Stimulated activated naive CD8-positive, alpha-beta T cell treated with anti-CD3 and anti-CD28 coated beads, Interleukin-15, amount 100 ng/mL, for 72 hours (primary cell): Measurements from ENCODE around the gene PHF11.
"Not testable (repeated sequence)": the region's sequence is repeated elsewhere in the genome, so short reads cannot be mapped to it uniquely, and the experiment has no call there.

Source experiments
- ATAC-seq: fragments of 150-1000 bp; cut with Tn5 transposase; 2 replicates; pipeline ENCODE4 v1.10.0; 2021; ENCODE audit warnings: mild to moderate bottlenecking, moderate library complexity
- DNase-seq, 2 donors: peaks; one replicate each; pipeline ENCODE4 v3.0.0; 2021 to 2022
- H3K27ac Mint-ChIP-seq, 2 donors: one replicate each; pipeline ENCODE4 v1.8.0; 2022; ENCODE audit warnings: mild to moderate bottlenecking in 2 of 2, mixed read lengths in 2 of 2, moderate library complexity in 2 of 2
- H3K27me3 Mint-ChIP-seq: one replicate; pipeline ENCODE4 v1.8.0; 2022; ENCODE audit warnings: mixed read lengths
- H3K4me1 Mint-ChIP-seq: one replicate; pipeline ENCODE4 v1.8.0; 2022; ENCODE audit warnings: mild to moderate bottlenecking, mixed read lengths
- H3K4me3 Mint-ChIP-seq, 2 donors: one replicate each; pipeline ENCODE4 v1.8.0; 2022; ENCODE audit warnings: mild to moderate bottlenecking in 2 of 2, mixed read lengths in 2 of 2, moderate library complexity in 1 of 2
- H3K9me3 Mint-ChIP-seq, 2 donors: one replicate each; pipeline ENCODE4 v1.8.0; 2022; ENCODE audit warnings: mixed read lengths in 2 of 2

PHF11 gene

DNA sequence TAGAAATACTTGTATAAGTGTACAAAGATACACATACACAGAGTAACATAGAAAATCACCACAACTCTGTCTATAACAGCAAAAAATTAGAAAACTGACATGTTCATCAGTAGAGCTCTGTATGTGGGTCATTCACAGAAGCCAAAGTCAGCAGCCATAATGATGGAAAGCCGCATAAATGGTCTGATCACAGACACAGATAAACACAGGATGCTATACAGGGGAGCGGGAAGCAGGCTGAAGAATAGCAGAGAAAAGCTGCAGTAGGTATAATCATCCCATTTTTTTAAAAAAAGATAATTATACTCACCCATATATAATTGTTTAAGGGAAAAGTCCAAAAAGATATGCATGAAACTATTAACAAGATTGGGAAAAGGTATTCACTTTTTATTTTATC lies 58.1 kb downstream of the PHF11 start:
- H3K9me3 Mint-ChIP-seq: no peaks in the 10 kb centered on the region
- no peaks in the 10 kb centered on the region for H3K4me1 Mint-ChIP-seq
- no peak overlapping the region for H3K4me3 Mint-ChIP-seq
- ATAC-seq (no peak), DNase-seq (no peak)
- H3K27ac Mint-ChIP-seq: no peak overlapping the region
- no peaks in the 10 kb centered on the region for H3K27me3 Mint-ChIP-seq

DNA sequence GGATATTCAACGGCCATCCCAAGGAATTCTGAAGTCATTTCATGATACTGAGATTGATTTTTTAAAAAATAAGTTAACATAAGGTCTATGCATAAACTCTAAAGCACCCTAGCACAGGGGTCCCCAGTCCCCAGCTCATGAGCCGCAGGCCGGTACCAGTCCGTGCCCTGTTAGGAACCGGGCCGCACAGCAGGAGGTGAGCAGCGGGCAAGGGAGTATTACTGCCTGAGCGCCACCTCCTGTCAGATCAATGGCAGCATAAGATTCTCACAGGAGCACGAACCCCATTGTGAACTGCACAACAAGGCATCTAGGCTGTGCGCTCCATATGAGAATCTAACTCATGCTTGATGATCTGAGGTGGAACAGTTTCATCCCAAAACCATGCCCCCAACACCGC lies 58.6 kb downstream of the PHF11 start:
- H3K9me3 Mint-ChIP-seq: no peaks in the 10 kb centered on the region
- no peak overlapping the region for H3K27ac Mint-ChIP-seq
- no peaks in the 10 kb centered on the region for H3K27me3 Mint-ChIP-seq
- no peaks in the 10 kb centered on the region for H3K4me1 Mint-ChIP-seq
- no peak overlapping the region for H3K4me3 Mint-ChIP-seq
- DNase-seq (no peak), ATAC-seq (no peak)

- no peaks in the 10 kb centered on the region for H3K27me3 Mint-ChIP-seq
- no peak for DNase-seq
- no peak overlapping the region for H3K27ac Mint-ChIP-seq
- no peak overlapping the region for H3K4me3 Mint-ChIP-seq
- ATAC-seq: no peak
- H3K9me3 Mint-ChIP-seq: no peaks in the 10 kb centered on the region
- H3K4me1 Mint-ChIP-seq: peaks cover 15% of the 10 kb centered on the region
Measured at GRCh38 chr13:49559006-49559405, 63.3 kb downstream of the PHF11 start.

DNA sequence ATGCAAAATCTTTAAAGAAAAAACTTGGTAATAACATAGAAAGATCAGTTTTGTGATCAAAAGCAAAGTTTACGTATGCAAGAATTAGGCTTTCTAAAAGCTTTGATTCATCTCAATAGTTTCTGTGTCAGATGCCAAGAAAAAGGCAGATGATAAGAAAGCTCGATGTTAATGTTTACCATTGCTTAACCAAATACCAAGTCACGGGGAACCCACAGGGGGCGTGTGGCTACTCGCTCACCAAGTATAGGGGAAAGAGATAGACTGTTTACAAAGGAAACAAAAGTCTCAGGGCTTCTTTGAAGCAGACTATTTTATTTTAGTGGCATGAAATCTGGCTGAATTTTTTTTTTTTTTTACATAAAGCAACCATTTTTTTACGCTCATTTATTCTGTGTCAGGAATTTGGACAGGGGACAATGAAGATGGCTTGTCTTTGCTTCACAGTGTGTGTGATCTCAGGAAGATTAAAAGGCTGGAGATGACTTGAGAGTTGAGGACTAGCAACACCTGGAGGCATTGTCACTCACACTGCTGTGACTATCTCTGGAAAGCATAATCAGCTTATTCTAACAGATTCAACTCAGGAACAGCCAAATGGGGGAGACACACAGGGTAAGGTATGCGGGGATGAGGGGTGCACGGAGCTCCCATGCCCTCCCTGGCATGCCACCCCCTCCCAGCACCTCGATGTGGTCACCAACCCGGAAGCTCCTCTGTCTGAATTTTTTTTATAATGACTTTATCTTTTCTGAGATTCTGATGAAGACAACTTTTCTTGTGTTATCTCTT lies 64.7 kb downstream of the PHF11 start:
- DNase-seq (no peak), ATAC-seq (no peak)
- no peaks in the 10 kb centered on the region for H3K9me3 Mint-ChIP-seq
- peak overlapping the region in 1 of 2 donors; percentile 27 for H3K27ac Mint-ChIP-seq
- peaks cover 15% of the 10 kb centered on the region for H3K4me1 Mint-ChIP-seq
- no peaks in the 10 kb centered on the region for H3K27me3 Mint-ChIP-seq
- no peak overlapping the region for H3K4me3 Mint-ChIP-seq

DNA sequence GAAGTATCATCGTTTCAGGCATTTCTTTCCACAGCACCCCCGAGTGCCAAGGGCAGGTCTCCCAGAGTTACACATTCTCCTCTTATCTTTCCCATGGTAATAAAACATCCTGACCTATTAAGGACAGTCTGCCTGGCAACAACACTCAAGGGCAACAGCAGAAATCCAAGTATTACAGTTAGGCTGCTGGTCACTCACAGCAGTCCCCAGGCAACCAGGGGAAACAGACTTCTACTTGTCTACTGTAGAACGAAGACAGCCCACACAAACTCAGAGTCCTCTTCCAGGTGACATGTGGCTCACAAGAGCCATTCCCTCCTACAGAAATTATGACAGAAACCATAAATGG lies 65.3 kb downstream of the PHF11 start:
- Mint-ChIP-seq H3K27me3 (no peaks in the 10 kb centered on the region), H3K4me1 (peaks cover 15% of the 10 kb centered on the region), H3K4me3 (no peak overlapping the region), H3K27ac (no peak overlapping the region), H3K9me3 (no peaks in the 10 kb centered on the region)
- ATAC-seq: no peak
- DNase-seq: no peak

DNA sequence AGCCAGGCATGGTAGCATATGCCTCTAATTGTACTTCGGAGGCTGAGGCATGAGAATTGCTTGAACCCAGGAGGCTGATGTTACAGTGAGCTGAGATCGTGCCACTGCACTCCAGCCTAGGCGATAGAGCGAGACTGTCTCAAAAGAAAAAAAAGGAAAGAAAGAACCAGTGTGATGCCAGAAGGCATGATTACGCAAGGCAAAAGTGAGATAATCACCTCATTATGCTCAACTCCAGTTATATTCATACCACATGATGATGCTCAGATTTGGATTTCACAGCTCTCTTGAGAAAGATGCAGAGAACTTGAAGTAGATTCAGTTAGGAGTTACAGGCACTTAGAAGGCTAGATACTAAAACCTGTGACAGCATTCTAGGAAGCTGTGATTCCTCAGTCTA lies 67.8 kb downstream of the PHF11 start:
- peak overlapping the region in 1 of 2 donors; percentile 19 for H3K27ac Mint-ChIP-seq

DNA sequence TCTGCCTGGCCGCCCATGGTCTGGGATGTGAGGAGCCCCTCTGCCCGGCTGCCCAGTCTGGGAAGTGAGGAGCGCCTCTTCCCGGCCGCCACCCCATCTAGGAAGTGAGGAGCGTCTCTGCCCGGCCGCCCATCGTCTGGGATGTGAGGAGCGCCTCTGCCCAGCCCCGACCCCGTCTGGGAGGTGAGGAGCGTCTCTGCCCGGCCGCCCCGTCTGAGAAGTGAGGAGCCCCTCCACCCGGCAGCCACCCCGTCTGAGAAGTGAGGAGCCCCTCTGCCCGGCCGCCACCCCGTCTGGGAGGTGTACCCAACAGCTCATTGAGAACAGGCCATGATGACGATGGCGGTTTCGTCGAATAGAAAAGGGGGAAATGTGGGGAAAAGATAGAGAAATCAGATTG lies 69.7 kb downstream of the PHF11 start:
- H3K4me1 Mint-ChIP-seq: peaks cover 23% of the 10 kb centered on the region
- ATAC-seq, DNase-seq, H3K27me3 Mint-ChIP-seq, H3K9me3 Mint-ChIP-seq, H3K27ac Mint-ChIP-seq, H3K4me3 Mint-ChIP-seq: not testable (repeated sequence)

More for the DNA sequence above, 67.8 kb downstream of the PHF11 start:
- Mint-ChIP-seq H3K4me1 (peaks cover 15% of the 10 kb centered on the region), H3K27me3 (no peaks in the 10 kb centered on the region), H3K9me3 (no peaks in the 10 kb centered on the region), H3K4me3 (no peak overlapping the region)
- DNase-seq (no peak), ATAC-seq (no peak)

- peaks cover 24% of the 10 kb centered on the region for H3K4me1 Mint-ChIP-seq
- no peak overlapping the region for H3K4me3 Mint-ChIP-seq
- no peak for ATAC-seq
- no peak overlapping the region for H3K27ac Mint-ChIP-seq
- no peak for DNase-seq
- no peaks in the 10 kb centered on the region for H3K9me3 Mint-ChIP-seq
- no peaks in the 10 kb centered on the region for H3K27me3 Mint-ChIP-seq
Measured at GRCh38 chr13:49566461-49566860, 70.7 kb downstream of the PHF11 start.

DNA sequence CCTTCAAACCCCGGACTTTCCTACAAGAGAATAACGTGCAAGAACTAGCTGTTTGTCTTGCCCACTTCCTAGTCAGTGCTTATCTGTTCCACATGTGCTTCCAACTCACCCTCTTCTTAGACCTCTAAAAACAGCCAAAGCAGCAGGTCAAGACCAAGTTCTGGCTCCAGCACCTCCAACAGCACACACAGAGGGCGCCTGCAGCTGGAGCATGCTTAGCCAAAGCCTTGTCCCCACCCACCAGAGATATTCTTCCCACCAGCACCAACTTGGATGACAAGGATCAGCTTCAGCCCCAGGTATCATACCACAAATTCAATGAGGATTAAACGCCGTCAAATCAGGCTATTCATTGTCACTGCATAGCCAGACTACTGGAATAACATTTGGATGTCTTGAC lies 71.7 kb downstream of the PHF11 start:
- Mint-ChIP-seq H3K27ac (no peak overlapping the region), H3K9me3 (no peaks in the 10 kb centered on the region), H3K4me1 (peaks cover 28% of the 10 kb centered on the region), H3K4me3 (no peak overlapping the region), H3K27me3 (no peaks in the 10 kb centered on the region)
- DNase-seq (no peak), ATAC-seq (no peak)

- peaks cover 28% of the 10 kb centered on the region for H3K4me1 Mint-ChIP-seq
- peak in 1 of 2 donors; percentile 31 for DNase-seq
- H3K27me3 Mint-ChIP-seq: no peaks in the 10 kb centered on the region
- peak overlapping the region; percentile 41 to 50 for H3K4me3 Mint-ChIP-seq
- no peaks in the 10 kb centered on the region for H3K9me3 Mint-ChIP-seq
- peak; percentile 92 for ATAC-seq
- H3K27ac Mint-ChIP-seq: peak overlapping the region; percentile 37 to 71
Measured at GRCh38 chr13:49569993-49570689, 74.4 kb downstream of the PHF11 start.

- Mint-ChIP-seq H3K9me3 (no peaks in the 10 kb centered on the region), H3K27me3 (no peaks in the 10 kb centered on the region), H3K4me1 (peaks cover 28% of the 10 kb centered on the region), H3K27ac (no peak overlapping the region), H3K4me3 (no peak overlapping the region)
- ATAC-seq (peak; percentile 50), DNase-seq (no peak)
Measured at GRCh38 chr13:49571299-49572240, 75.8 kb downstream of the PHF11 start.
